ENCODE measurements around the gene CALHM1. TPM values are rescaled to one million over a fixed set of nuclear protein-coding genes. Genes with fewer than 3 reads are reported as not detected.

CALHM1 gene
- total and polyA plus RNA-seq, 4 donors, result not detected

DNA sequence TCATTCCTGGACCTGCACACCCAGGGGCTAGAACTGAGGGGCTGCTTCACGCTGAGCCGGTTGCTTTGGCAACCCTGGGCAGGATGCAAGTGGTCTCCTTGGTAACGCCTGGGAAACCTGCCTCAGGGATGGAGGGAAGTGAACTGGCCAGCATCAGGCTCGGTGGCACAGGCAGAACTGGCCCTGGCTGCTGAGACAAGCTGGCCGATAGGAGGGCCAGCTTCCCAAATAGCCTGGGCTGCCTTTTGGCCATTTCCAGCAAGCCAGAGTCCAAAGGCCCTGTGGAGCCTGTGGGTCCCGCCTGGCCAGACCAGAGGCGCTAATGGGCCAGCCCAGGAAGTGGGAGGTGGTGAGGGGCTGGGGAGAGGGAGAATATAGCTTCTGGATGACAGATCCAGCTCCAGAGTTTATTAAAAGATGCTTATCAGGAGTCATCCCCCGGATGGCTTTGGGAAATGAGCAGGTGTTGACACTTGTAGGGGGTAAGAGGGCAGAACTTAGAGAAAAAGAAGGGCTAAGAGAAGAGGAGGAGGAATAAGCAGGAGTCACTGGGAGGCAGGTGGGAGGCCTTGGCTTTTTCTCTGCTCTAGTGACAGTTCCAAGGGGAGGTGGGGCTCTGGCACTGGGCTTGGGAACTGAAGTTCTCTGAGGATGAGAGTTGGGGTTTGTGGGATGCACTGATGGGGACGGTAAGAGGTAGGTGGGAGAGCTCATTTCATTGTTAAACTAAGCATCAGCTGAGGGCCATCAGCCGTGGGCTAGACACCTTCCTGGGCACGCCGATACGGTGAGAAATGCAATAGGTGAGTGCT is 44.4 kb upstream of the CALHM1 start (continued):
- TF ChIP-seq, protein P1, sequence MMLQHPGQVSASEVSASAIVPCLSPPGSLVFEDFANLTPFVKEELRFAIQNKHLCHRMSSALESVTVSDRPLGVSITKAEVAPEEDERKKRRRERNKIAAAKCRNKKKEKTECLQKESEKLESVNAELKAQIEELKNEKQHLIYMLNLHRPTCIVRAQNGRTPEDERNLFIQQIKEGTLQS (IDR thresholded peaks at IDR 0.05), result no peak
- TF ChIP-seq, protein P2, sequence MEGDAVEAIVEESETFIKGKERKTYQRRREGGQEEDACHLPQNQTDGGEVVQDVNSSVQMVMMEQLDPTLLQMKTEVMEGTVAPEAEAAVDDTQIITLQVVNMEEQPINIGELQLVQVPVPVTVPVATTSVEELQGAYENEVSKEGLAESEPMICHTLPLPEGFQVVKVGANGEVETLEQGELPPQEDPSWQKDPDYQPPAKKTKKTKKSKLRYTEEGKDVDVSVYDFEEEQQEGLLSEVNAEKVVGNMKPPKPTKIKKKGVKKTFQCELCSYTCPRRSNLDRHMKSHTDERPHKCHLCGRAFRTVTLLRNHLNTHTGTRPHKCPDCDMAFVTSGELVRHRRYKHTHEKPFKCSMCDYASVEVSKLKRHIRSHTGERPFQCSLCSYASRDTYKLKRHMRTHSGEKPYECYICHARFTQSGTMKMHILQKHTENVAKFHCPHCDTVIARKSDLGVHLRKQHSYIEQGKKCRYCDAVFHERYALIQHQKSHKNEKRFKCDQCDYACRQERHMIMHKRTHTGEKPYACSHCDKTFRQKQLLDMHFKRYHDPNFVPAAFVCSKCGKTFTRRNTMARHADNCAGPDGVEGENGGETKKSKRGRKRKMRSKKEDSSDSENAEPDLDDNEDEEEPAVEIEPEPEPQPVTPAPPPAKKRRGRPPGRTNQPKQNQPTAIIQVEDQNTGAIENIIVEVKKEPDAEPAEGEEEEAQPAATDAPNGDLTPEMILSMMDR (IDR thresholded peaks at IDR 0.05; ENCODE audit: low read depth, low read length, missing input control), result no peak
- TF ChIP-seq EGR1 (IDR thresholded peaks at IDR 0.05; ENCODE audit: low read depth in 2 of 2) (no peak), TAF1 (conservative IDR thresholded peaks at IDR 0.05) (no peak)

DNA sequence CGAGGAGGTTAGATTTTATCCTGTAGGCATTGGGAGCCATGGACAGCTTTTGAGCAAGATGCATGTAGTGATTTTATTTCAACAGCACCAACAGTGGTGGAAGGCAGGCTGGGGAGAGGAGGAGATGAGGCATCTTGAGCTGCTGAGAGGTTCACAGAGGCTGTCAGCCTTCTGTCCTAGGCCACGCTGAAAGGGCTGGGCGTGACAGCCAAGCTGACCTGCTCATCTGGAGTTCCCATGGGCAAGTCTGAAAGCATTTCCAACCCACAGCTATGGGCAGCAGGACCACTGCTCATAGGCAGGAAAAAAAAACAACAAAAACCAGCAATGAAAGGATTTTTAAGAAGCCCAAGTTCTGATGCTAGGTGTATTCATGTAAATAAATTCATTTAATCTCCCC is 42.5 kb upstream of the CALHM1 start:
- H3K36me3 ChIP-seq (ENCODE audit: control insufficient read depth in 4 of 4, insufficient read depth in 3 of 4, low read depth in 1 of 4, low read length in 3 of 4), result no peaks in the 10 kb centered on the region
- no peak overlapping the region for H3K27ac ChIP-seq (ENCODE audit: low read depth in 1 of 2, low read length in 2 of 2)
- no peaks in the 10 kb centered on the region for H3K27me3 ChIP-seq (ENCODE audit: control insufficient read depth in 4 of 4, insufficient read depth in 4 of 4, low read length in 3 of 4)
- no peaks in the 10 kb centered on the region for H3K4me1 ChIP-seq (ENCODE audit: control insufficient read depth in 4 of 4, insufficient read depth in 4 of 4, low read length in 3 of 4)
- H3K9me3 ChIP-seq (ENCODE audit: control insufficient read depth in 4 of 4, low read length in 3 of 4), result no peaks in the 10 kb centered on the region
- H3K4me3 ChIP-seq (ENCODE audit: low read depth in 1 of 3, low read length in 3 of 3), result no peak overlapping the region
- DNase-seq (ENCODE audit: low spot score), result no peak
- TF ChIP-seq, protein P2 (IDR thresholded peaks at IDR 0.05; ENCODE audit: low read depth, low read length, missing input control), result no peak
- TF ChIP-seq RXRA (IDR thresholded peaks at IDR 0.05), result no peak
- TF ChIP-seq, protein P1 (IDR thresholded peaks at IDR 0.05), result no peak
- TF ChIP-seq, protein P3, sequence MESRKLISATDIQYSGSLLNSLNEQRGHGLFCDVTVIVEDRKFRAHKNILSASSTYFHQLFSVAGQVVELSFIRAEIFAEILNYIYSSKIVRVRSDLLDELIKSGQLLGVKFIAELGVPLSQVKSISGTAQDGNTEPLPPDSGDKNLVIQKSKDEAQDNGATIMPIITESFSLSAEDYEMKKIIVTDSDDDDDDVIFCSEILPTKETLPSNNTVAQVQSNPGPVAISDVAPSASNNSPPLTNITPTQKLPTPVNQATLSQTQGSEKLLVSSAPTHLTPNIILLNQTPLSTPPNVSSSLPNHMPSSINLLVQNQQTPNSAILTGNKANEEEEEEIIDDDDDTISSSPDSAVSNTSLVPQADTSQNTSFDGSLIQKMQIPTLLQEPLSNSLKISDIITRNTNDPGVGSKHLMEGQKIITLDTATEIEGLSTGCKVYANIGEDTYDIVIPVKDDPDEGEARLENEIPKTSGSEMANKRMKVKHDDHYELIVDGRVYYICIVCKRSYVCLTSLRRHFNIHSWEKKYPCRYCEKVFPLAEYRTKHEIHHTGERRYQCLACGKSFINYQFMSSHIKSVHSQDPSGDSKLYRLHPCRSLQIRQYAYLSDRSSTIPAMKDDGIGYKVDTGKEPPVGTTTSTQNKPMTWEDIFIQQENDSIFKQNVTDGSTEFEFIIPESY (IDR thresholded peaks at IDR 0.05), result no peak
- TF ChIP-seq FOXA1 (IDR thresholded peaks at IDR 0.05), result no peak
- TF ChIP-seq FOXA2 (IDR thresholded peaks at IDR 0.05), result no peak
- TF ChIP-seq, protein P4, sequence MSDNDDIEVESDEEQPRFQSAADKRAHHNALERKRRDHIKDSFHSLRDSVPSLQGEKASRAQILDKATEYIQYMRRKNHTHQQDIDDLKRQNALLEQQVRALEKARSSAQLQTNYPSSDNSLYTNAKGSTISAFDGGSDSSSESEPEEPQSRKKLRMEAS (IDR thresholded peaks at IDR 0.05), result no peak
- no peak for TF ChIP-seq EGR1 (IDR thresholded peaks at IDR 0.05; ENCODE audit: low read depth in 2 of 2)
- TF ChIP-seq, protein P5, sequence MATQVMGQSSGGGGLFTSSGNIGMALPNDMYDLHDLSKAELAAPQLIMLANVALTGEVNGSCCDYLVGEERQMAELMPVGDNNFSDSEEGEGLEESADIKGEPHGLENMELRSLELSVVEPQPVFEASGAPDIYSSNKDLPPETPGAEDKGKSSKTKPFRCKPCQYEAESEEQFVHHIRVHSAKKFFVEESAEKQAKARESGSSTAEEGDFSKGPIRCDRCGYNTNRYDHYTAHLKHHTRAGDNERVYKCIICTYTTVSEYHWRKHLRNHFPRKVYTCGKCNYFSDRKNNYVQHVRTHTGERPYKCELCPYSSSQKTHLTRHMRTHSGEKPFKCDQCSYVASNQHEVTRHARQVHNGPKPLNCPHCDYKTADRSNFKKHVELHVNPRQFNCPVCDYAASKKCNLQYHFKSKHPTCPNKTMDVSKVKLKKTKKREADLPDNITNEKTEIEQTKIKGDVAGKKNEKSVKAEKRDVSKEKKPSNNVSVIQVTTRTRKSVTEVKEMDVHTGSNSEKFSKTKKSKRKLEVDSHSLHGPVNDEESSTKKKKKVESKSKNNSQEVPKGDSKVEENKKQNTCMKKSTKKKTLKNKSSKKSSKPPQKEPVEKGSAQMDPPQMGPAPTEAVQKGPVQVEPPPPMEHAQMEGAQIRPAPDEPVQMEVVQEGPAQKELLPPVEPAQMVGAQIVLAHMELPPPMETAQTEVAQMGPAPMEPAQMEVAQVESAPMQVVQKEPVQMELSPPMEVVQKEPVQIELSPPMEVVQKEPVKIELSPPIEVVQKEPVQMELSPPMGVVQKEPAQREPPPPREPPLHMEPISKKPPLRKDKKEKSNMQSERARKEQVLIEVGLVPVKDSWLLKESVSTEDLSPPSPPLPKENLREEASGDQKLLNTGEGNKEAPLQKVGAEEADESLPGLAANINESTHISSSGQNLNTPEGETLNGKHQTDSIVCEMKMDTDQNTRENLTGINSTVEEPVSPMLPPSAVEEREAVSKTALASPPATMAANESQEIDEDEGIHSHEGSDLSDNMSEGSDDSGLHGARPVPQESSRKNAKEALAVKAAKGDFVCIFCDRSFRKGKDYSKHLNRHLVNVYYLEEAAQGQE (IDR thresholded peaks at IDR 0.05), result no peak
- TF ChIP-seq YY1 (IDR thresholded peaks at IDR 0.05), result no peak
- no peak for TF ChIP-seq SP1 (IDR thresholded peaks at IDR 0.05)
- TF ChIP-seq HNF4G (IDR thresholded peaks at IDR 0.05), result no peak
- H3K9ac ChIP-seq (ENCODE audit: low read depth in 1 of 2, low read length in 2 of 2), result no peak overlapping the region
- 93% methylated on average over 3 of the region's 3 CpGs for WGBS
